GM19463 (cell line): ENCODE data around the gene FNDC3B.

Experiments
- ATAC-seq: cut with Tn5 transposase; IDR thresholded peaks from one replicate; pipeline ENCODE4 v1.9.1; 2021; ENCODE audit warnings: mild to moderate bottlenecking, moderate library complexity; ENCODE audit not compliant: unreplicated experiment

FNDC3B gene

GRCh38 chr3:172147113-172147818 lies 107.9 kb downstream of the FNDC3B start:
- no peak for ATAC-seq

- ATAC-seq, result no peak
These were observed 108.9 kb downstream of the FNDC3B start for GRCh38 chr3:172148241-172148640.

GRCh38 chr3:172148702-172149565 lies 109.6 kb downstream of the FNDC3B start:
- ATAC-seq, result no peak

DNA sequence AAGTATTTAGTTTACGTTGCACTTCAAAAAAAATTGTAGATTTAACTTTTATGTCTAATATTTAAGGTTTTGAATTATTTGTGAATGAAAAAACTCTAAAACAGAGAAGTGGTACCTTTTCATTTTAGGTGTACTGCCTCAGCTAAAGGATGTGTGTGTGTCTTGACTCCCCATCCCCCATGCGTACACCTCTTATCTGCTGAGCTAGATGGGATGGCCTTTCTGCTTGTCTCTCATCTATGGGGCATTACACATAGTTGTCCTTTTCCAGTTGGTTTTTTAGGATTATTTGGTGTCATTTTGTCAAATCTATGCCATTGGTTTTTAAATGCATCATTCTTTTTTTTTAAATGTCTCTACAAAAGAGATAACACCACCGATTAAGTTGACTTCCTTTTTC lies 110.9 kb downstream of the FNDC3B start:
- ATAC-seq, result no peak

GRCh38 chr3:172150913-172151650 lies 111.7 kb downstream of the FNDC3B start:
- no peak for ATAC-seq

GRCh38 chr3:172151651-172152649 lies 112.6 kb downstream of the FNDC3B start:
- no peak for ATAC-seq

- no peak for ATAC-seq
These were observed 113.5 kb downstream of the FNDC3B start for GRCh38 chr3:172152874-172153273.

GRCh38 chr3:172153335-172153861 lies 114.0 kb downstream of the FNDC3B start:
- peak; percentile 78 for ATAC-seq

- ATAC-seq, result peak; percentile 73
These were observed 115.6 kb downstream of the FNDC3B start for GRCh38 chr3:172154768-172155664.

GRCh38 chr3:172155897-172156585 lies 116.7 kb downstream of the FNDC3B start:
- ATAC-seq, result no peak

DNA sequence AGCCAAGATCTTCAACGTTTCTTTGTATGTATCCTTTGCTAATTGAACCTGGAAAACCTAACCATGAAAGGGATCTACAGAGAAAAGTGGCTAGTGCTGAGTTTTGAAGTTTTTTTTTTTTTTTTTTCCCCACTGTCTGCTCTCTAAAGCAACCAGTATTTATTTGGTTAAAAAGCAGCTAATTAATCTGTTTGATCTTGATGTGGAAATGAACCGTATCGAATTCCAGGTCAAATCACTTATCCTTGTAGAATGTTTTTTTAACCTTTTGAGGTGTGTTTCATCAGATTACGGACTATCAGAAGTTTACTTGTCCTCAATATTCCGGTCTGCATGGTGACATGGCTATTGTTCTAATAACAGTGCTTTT lies 117.2 kb downstream of the FNDC3B start:
- no peak for ATAC-seq

DNA sequence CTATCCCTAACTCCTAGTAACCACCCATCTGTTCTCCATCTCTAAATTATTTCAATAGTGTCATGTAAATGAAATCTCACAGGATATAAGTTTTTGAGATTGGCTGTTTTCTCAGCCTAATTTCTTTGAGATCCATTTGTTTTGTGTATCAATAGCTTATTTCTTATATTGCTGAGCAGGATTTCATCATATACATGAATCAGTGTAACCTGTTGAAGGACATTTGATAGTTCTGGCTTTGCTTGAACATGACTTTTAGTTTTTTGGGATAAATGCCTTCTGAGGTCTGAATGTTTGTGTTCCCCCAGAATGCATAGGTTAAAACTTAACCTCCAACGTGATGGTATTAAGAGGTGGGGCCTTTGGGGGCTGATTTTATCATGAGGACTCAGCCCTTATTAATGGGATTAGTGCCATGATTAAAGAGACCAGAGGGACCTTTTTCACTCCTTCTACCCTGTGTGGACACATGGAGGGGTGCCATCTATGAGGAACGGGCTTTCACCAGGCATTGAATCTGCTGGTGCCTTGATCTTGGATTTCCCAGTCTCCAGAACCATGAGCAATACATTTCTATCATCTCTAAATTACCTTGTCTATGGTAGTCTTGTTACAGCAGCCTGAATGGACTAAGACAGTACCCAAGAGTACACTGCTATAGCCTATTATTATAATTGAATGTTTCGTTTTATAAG lies 118.3 kb downstream of the FNDC3B start:
- ATAC-seq, result no peak

- no peak for ATAC-seq
These were observed 119.4 kb downstream of the FNDC3B start for GRCh38 chr3:172158741-172159140.

GRCh38 chr3:172159376-172159775 lies 120.0 kb downstream of the FNDC3B start:
- no peak for ATAC-seq

GRCh38 chr3:172159962-172160538 lies 120.7 kb downstream of the FNDC3B start:
- no peak for ATAC-seq

DNA sequence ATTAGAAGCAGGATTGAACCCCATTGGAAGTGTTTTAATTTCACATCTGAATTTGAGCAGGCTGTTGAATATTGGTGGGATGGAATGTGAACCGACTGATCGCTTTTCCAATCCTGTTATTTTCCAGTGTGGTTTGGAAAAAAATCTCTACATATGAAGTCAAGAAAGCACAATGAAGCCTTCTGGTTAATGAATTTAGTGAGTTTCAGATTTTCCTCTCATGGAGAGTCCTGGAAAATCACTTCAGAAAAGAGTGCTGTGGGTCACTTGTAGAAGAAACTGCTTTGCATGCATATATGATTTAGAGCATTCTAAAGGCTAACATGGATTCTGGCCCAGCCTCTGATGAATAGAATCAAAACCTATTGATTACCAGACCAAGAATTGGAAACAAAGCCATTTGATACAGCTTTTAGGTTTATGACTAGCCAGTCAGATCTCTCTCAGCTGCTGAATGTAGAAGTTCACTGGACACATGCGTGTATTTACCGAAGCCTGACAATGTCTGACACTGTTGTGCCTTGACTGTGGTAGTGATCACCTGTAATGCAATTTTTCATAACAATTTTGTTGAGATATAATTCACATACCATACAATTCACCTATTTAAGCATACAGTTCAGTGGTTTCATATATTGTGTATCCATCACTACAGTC lies 121.9 kb downstream of the FNDC3B start:
- ATAC-seq, result no peak

- no peak for ATAC-seq
These were observed 122.6 kb downstream of the FNDC3B start for GRCh38 chr3:172161959-172162358.
